ENCODE measurements around the gene ADARB2.

Gene ADARB2

GRCh38 chr10:1137499-1138163 is 599.7 kb downstream of the ADARB2 start:
- no peak overlapping the region for H3K27ac ChIP-seq (replicated peaks)
- no peaks in the 10 kb centered on the region for H3K27me3 ChIP-seq (ENCODE audit: insufficient read depth, poor library complexity, severe bottlenecking)
- TF ChIP-seq REST (IDR thresholded peaks at IDR 0.05; ENCODE audit: insufficient replicate concordance, low read depth) (no peak), GABPA (IDR thresholded peaks at IDR 0.05; ENCODE audit: low read depth) (no peak), SPI1 (IDR thresholded peaks at IDR 0.05; ENCODE audit: borderline replicate concordance, low read depth) (no peak), CTCF (IDR thresholded peaks at IDR 0.05; ENCODE audit: insufficient read depth, low read length) (no peak), POLR2AphosphoS5 (IDR thresholded peaks at IDR 0.05; ENCODE audit: low read depth) (no peak)
- H3K4me3 ChIP-seq (replicated peaks; ENCODE audit: insufficient read depth, low read length) = no peak overlapping the region
- DNase-seq (ENCODE audit: low read depth in 1 of 2, low spot score in 1 of 2) = no peak

- no peaks in the 10 kb centered on the region for H3K27me3 ChIP-seq (ENCODE audit: insufficient read depth, poor library complexity, severe bottlenecking)
- DNase-seq (ENCODE audit: low read depth in 1 of 2, low spot score in 1 of 2) = no peak
- H3K4me3 ChIP-seq (replicated peaks; ENCODE audit: insufficient read depth, low read length) = no peak overlapping the region
- TF ChIP-seq SPI1 (IDR thresholded peaks at IDR 0.05; ENCODE audit: borderline replicate concordance, low read depth) (no peak), GABPA (IDR thresholded peaks at IDR 0.05; ENCODE audit: low read depth) (no peak), CTCF (IDR thresholded peaks at IDR 0.05; ENCODE audit: insufficient read depth, low read length) (no peak), POLR2AphosphoS5 (IDR thresholded peaks at IDR 0.05; ENCODE audit: low read depth) (no peak), REST (IDR thresholded peaks at IDR 0.05; ENCODE audit: insufficient replicate concordance, low read depth) (no peak)
- H3K27ac ChIP-seq (replicated peaks) = no peak overlapping the region
Measured at GRCh38 chr10:1136268-1136667, 601.1 kb downstream of the ADARB2 start.

GRCh38 chr10:1134156-1134555 is 603.2 kb downstream of the ADARB2 start:
- TF ChIP-seq REST (IDR thresholded peaks at IDR 0.05; ENCODE audit: insufficient replicate concordance, low read depth) (no peak), CTCF (IDR thresholded peaks at IDR 0.05; ENCODE audit: insufficient read depth, low read length) (no peak), GABPA (IDR thresholded peaks at IDR 0.05; ENCODE audit: low read depth) (no peak), SPI1 (IDR thresholded peaks at IDR 0.05; ENCODE audit: borderline replicate concordance, low read depth) (no peak), POLR2AphosphoS5 (IDR thresholded peaks at IDR 0.05; ENCODE audit: low read depth) (no peak)
- H3K4me3 ChIP-seq (replicated peaks; ENCODE audit: insufficient read depth, low read length) = no peak overlapping the region
- no peaks in the 10 kb centered on the region for H3K27me3 ChIP-seq (ENCODE audit: insufficient read depth, poor library complexity, severe bottlenecking)
- no peak for DNase-seq (ENCODE audit: low read depth in 1 of 2, low spot score in 1 of 2)
- no peak overlapping the region for H3K27ac ChIP-seq (replicated peaks)

All from HL-60 (cell line).